HEK293 (cell line): ENCODE results near the gene RASD1.

Source experiments
- BCL11A ChIP-seq: fragments of 450-650 bp; formaldehyde crosslinking; IDR thresholded peaks from 2 replicates; pipeline ENCODE4 v1.5.1; 2016; ENCODE audit warnings: low read depth, missing biosample characterization, missing genetic modification characterization
- RBAK ChIP-seq: fragments of 450-650 bp; formaldehyde crosslinking; IDR thresholded peaks from 2 replicates; pipeline ENCODE4 v1.5.1; 2016; ENCODE audit warnings: missing biosample characterization, missing genetic modification characterization
- SALL2 ChIP-seq: fragments of 450-650 bp; formaldehyde crosslinking; IDR thresholded peaks from 2 replicates; pipeline ENCODE4 v1.5.0; 2017; ENCODE audit warnings: missing biosample characterization, mild to moderate bottlenecking, missing genetic modification characterization, borderline replicate concordance
- ZNF274 ChIP-seq, 2 experiments: fragments of 200-500 bp in 1 of 2; fragments of 450-650 bp in 1 of 2; sonication (Bioruptor generic) in 1 of 2; formaldehyde crosslinking in 1 of 2; IDR thresholded peaks; 2 replicates each; pipeline versions ENCODE4 v1.5.1 to v1.6.1; 2014 to 2016; ENCODE audit warnings: borderline replicate concordance in 1 of 2, inconsistent platforms in 1 of 2, low read length in 1 of 2, missing biosample characterization in 1 of 2, missing genetic modification characterization in 1 of 2
- TF ChIP-seq, protein P1 (sequence below): fragments of 450-650 bp; formaldehyde crosslinking; IDR thresholded peaks from 2 replicates; pipeline ENCODE4 v1.5.1; 2016; ENCODE audit warnings: missing biosample characterization, missing genetic modification characterization
- TF ChIP-seq, protein P2 (sequence below): fragments of 450-650 bp; formaldehyde crosslinking; IDR thresholded peaks from 2 replicates; pipeline ENCODE4 v1.5.1; 2017; ENCODE audit warnings: missing biosample characterization, missing genetic modification characterization

DNA sequence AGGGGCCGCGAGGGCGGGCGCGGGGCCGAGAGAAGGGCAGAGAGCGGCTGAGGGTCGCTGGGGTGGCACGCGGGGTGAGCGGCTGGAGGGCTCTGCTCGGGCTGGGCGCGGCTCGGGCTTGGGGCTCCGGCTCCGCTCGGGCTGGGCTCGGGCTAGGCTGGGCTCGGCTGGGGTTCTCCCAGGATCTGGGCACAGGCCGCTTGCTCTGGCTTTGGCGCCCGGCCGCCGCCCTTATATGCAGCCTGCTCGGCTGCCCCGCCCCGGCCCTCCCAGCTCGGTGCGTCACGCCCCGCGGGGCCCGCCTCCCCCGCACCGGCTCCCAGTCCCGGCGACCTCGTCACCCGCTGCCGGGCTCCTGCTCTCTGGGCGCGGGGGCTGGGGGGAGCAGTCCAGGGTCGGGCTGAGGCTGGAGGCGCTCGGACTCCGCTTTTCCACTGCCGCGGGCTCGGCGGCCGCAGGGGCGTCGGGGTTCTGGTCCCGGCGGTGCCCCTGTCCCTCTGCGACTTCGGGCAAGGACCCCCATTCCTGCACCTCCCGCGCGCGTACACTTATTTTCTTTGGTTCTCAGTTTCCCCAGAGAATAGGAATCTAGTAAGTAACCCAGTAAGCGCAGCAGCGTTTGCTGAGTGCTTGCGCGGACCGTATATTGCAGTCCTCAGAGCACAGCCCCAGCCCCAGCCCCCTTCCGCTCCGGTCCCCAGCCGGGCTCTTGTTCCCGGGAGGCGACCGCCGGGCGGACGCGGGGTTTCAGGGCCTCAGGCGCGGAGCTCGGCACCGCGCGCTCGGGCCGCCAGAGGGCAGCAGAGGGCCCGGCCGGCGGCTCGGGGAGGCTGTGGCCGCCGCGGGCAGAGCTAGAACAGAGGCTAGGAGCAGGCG lies at the start of gene RASD1:
- TF ChIP-seq SALL2 (tag by site-specific recombination) (no peak), ZNF274 (IDR thresholded peaks at IDR 0.05; ENCODE audit: low read length) (no peak), ZNF274 (tag by site-specific recombination; IDR thresholded peaks at IDR 0.05; ENCODE audit: borderline replicate concordance) (no peak), RBAK (no peak), BCL11A (tag by site-specific recombination) (no peak)
- TF ChIP-seq, protein P1, sequence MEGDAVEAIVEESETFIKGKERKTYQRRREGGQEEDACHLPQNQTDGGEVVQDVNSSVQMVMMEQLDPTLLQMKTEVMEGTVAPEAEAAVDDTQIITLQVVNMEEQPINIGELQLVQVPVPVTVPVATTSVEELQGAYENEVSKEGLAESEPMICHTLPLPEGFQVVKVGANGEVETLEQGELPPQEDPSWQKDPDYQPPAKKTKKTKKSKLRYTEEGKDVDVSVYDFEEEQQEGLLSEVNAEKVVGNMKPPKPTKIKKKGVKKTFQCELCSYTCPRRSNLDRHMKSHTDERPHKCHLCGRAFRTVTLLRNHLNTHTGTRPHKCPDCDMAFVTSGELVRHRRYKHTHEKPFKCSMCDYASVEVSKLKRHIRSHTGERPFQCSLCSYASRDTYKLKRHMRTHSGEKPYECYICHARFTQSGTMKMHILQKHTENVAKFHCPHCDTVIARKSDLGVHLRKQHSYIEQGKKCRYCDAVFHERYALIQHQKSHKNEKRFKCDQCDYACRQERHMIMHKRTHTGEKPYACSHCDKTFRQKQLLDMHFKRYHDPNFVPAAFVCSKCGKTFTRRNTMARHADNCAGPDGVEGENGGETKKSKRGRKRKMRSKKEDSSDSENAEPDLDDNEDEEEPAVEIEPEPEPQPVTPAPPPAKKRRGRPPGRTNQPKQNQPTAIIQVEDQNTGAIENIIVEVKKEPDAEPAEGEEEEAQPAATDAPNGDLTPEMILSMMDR (tag by site-specific recombination), result 0 out of 2 replicates have a peak, but pooled peaks have one; percentile 25
- TF ChIP-seq, protein P2, sequence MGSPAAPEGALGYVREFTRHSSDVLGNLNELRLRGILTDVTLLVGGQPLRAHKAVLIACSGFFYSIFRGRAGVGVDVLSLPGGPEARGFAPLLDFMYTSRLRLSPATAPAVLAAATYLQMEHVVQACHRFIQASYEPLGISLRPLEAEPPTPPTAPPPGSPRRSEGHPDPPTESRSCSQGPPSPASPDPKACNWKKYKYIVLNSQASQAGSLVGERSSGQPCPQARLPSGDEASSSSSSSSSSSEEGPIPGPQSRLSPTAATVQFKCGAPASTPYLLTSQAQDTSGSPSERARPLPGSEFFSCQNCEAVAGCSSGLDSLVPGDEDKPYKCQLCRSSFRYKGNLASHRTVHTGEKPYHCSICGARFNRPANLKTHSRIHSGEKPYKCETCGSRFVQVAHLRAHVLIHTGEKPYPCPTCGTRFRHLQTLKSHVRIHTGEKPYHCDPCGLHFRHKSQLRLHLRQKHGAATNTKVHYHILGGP (tag by site-specific recombination), result no peak
